KOPT-K1 (cell line): Measurements from ENCODE around the gene PDE6G.

Experiments
- H3K27ac ChIP-seq: fragments of 200-600 bp; sonication (generic); 2 replicates; pipeline ENCODE4 v1.5.1; 2016; ENCODE audit warnings: antibody characterized with exemption, mild to moderate bottlenecking, low read depth, low read length; ENCODE audit not compliant: poor library complexity, severe bottlenecking
- H3K36me3 ChIP-seq: fragments of 200-600 bp; sonication (generic); 2 replicates; pipeline ENCODE4 v1.5.1; 2017; ENCODE audit warnings: antibody characterized with exemption, mild to moderate bottlenecking, low read length, moderate library complexity; ENCODE audit not compliant: insufficient read depth
- H3K9me3 ChIP-seq: fragments of 200-600 bp; sonication (generic); 2 replicates; pipeline ENCODE4 v1.5.1; 2017; ENCODE audit warnings: antibody characterized with exemption, low read length, mild to moderate bottlenecking; ENCODE audit not compliant: insufficient read depth, poor library complexity, severe bottlenecking

Gene PDE6G

DNA sequence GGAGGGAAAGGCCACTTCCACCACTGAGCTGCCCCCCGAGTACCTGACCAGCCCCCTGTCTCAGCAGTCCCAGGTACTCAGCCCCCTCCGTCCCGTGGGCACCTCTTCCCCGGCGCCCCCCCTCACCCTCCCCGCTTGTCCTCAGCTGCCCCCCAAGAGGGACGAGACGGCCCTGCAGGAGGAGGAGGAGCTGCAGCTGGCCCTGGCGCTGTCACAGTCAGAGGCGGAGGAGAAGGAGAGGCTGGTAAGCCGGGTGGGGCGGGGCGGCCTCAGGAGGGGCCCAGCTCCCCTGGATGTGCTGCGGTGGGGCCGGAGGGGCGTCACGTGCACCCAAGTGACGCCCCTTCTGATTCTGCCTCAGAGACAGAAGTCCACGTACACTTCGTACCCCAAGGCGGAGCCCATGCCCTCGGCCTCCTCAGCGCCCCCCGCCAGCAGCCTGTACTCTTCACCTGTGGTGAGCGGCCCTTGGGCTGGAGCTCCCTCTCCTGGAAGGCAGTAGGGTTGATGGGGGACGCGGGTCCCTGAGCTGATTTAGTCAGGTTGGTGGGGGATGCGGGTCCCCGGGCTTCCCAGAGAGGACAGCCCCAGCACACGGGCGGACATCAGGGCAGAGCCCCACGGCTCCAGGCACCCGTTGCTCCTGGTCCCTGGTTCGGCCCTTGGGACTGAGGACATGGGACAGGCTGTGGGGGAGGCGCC, 37.3 kb upstream of the PDE6G start:
- Histone ChIP-seq H3K27ac (no peak overlapping the region), H3K36me3 (peaks cover 100% of the 10 kb centered on the region), H3K9me3 (no peaks in the 10 kb centered on the region)

DNA sequence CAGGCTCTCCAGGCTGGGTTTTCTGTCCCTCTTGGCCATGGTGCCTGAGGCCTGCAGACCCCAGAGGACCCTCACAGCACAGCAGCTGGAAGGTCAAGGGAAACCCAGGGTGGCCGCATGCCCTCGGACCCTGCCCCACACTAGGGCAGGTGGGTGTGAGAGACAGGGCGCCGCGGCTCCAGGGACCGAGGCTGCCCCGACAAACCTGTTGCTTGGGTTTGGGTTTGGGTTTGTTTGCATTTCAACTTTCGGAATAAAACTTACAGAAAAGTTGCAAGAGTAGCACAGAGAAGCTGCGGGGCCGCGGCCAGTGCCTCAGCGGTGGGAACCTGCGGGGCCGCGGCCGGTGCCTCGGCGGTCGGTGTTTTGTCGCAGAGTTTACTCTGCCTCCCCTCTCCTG, 35.3 kb upstream of the PDE6G start:
- Histone ChIP-seq H3K9me3 (no peaks in the 10 kb centered on the region), H3K36me3 (peaks cover 100% of the 10 kb centered on the region), H3K27ac (peak overlapping the region; percentile 54)

DNA sequence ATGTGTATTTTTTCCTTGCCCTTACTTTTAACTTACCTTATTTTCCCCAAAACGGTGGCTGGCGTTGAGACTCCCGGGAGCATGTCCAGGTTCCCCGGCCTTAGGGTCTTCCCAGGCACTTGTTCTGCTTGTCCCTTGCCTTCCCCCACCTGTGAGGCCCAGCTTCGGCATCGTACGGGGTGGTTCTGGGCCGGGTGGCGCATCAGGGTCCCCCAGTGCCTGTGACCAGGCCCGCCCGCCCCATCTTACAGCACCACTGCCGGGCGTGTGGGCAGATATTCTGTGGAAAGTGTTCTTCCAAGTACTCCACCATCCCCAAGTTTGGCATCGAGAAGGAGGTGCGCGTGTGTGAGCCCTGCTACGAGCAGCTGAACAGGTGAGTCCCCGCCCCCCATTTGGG, 34.9 kb upstream of the PDE6G start:
- Histone ChIP-seq H3K36me3 (peaks cover 100% of the 10 kb centered on the region), H3K9me3 (no peaks in the 10 kb centered on the region), H3K27ac (peak overlapping the region; percentile 54)

DNA sequence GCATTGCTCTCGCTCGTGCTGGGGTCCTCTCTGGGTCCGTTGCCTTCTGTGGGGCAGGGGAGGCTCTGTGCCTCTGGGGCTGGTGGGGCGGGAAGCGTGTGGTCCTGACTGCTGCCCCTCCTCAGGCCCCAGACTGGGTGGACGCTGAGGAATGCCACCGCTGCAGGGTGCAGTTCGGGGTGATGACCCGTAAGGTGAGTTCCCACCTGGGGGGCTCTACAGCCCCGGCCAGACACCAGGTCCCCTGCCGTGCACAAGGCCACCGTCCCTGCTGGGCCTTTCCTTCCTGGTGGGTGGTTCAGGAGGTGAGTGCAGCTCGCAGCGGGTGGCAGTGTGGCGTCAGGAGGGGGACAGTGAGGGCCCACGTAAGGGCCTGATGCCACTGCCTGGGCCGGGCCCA, 34.2 kb upstream of the PDE6G start:
- peaks cover 100% of the 10 kb centered on the region for H3K36me3 ChIP-seq
- H3K27ac ChIP-seq, result peak overlapping the region; percentile 54
- H3K9me3 ChIP-seq, result no peaks in the 10 kb centered on the region

DNA sequence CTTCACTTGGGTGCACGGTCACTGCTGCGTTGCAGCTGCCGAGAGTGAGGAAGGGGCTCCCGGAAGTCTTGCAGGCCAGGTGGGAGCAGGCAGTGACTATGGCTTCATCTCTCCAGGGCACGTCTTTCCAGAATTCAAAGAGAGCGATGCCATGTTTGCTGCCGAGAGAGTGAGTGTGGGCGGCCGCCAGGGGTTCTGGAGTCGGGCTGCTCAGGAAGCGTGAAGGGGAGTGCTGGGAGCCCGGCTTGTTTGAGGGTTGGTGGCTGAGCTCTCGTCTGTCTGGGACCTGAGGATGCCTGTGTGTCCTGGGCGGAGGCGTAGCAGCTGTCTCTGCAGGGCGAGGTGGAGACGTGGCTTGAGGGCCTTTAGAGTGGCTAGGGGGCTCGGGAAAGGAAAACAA, 33.7 kb upstream of the PDE6G start:
- Histone ChIP-seq H3K9me3 (no peaks in the 10 kb centered on the region), H3K36me3 (peaks cover 100% of the 10 kb centered on the region), H3K27ac (peak overlapping the region; percentile 54)

DNA sequence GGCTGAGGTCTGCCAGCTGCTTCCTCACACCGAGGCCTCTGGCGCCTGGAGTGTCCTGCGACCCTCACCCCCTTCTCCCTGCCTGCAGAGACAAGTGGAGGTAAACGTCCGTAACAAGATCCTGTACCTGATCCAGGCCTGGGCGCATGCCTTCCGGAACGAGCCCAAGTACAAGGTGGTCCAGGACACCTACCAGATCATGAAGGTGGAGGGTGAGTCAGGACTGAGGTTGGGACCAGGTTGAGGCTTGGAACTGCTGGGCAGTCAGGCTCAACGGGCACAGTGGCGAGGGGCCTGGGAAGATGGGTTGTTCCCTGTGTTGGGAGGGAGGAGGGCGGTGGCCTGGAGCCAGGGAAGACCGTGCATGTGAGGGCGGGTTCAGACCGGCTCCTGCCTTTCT, 32.3 kb upstream of the PDE6G start:
- H3K9me3 ChIP-seq, result no peaks in the 10 kb centered on the region
- H3K36me3 ChIP-seq, result peaks cover 86% of the 10 kb centered on the region
- no peak overlapping the region for H3K27ac ChIP-seq

DNA sequence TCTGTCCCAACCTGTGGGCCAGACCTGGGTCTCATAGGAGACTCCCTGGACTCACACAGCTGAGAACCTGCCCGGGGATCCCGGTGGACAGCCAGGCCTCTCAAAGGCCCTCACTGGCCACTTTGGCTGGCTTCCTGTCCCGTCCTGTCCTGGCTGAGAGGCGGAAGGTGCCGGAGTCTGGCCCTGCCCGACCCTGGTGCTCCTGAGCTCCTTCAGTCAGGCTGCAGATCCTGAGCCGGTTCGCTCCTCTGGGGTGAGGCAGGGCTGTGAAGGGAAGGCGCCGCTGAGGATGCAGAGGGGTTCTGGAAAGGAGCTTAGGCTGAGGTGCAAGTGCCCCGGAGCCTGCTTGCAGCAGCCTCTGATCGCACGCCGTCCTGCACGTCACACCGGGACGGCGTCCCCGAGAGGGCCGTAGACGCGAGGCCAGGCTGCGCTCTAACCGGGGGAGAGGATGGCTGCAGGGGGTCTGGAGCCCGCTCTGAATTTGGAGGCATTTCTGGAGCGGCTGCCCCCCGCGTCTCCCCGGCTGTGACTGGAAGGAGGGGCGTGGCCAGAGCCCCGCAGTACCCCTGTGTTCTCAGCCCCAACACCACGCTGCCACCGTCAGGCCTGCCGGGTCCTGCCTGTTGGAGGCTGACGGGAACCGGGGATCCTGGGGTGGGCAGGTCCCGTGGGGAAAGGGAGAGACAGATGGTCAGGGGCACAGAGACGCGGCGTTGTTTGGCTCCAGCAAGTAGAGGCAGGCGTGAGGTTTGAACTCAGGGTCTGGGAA, 31.6 kb upstream of the PDE6G start:
- H3K36me3 ChIP-seq, result peaks cover 79% of the 10 kb centered on the region
- no peaks in the 10 kb centered on the region for H3K9me3 ChIP-seq
- no peak overlapping the region for H3K27ac ChIP-seq

DNA sequence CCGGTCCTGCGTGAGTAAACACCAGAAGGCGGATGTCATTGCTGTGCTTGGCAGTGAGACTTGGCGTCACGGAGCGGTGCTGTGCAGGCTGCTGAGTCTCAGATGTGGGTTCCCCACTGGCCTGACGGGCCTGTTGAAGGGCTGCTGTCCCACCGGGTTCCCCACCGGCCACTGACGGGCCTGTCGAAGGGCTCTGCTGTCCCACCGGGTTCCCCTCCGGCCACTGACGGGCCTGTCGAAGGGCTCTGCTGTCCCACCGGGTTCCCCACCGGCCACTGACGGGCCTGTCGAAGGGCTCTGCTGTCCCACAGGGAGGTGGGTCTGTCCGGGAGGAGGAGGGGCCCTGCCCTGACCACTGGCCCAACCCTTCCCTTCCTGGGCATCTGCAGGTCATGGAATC, 30.3 kb upstream of the PDE6G start:
- Histone ChIP-seq H3K36me3 (peaks cover 70% of the 10 kb centered on the region), H3K27ac (no peak overlapping the region), H3K9me3 (no peaks in the 10 kb centered on the region)

DNA sequence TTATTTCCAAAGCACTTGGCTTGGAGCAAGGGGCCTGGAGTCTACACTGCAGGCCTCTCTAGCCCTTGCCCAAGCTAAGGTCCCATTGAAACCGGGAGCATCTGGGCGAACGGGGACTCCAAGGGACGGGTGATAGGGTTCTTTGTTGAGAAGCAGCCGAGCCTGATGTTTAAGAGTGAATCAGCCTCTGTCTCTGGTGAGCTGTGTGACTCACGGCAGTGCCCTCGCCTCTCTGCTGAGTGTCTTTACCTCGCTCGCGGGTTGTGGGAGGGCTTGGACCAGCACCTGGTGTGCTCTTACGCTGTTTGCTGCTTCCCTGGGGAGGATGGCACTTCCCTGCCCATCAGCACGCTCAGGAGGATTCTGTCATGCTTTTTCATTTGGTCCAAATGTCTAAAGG, 28.8 kb upstream of the PDE6G start:
- H3K36me3 ChIP-seq, result peaks cover 67% of the 10 kb centered on the region
- no peaks in the 10 kb centered on the region for H3K9me3 ChIP-seq
- H3K27ac ChIP-seq, result peak overlapping the region; percentile 79

DNA sequence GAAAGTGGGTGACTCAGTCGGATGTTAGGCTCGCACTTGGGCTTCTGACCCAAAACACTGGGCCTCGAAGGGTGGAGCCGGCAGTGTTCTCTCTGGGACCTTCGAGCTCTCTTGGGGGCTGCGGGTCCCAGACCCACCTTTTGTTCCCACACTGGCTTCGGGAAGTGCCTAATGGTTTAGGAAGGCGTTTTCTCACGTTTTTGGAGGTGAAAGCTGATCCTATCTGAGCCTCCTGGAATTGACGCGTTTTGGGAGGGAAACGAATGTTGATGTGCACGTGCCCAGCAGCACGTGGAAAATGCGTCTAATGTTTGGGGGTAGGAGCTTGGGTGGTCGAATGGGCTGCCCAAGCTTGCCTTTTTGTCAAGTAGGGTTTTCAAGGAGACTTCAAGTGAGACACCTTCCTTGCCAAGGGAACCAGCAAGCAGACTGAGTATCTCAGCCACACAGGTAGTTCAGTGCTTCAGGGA, 28.1 kb upstream of the PDE6G start:
- Histone ChIP-seq H3K27ac (peak overlapping the region; percentile 79), H3K36me3 (peaks cover 66% of the 10 kb centered on the region), H3K9me3 (no peaks in the 10 kb centered on the region)

DNA sequence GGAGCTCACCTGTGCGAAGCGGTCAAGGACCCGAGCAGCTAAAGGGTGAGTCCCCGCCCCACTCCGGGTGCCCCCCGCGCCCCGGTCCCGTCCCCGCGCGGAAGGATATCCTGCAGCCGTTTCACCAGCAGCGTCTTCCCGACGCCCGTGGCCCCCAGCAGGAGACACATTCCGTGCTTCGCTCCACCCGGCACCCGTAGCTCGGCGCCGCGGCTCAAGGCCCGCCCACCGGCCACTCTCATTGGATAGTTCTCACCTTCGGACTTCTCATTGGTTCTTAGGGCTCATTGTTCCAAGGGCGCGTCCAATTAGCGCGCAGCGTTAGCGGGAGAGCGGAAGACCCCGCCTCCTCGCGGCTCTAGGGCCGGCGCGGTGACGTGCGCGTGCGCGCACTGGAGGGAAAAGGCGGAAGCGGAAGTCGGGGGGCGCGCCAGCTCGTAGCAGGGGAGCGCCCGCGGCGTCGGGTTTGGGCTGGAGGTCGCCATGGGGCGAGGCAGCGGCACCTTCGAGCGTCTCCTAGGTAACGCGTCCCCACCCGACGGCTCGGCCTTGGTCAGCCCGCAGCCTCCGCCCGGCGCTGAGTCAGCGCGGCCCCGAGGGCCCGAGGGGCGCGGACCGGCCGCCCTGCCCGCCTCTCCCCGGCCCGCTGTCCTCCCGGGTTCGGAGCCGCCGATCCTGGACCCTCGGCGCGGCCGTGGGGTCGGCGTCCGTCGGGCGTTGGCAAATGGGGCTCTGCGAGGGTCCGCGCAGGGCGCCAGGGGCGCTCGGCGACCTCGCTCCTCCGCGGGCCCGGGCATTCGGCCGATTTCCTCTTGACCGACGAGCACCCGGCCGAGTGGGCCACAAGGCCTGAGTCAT, 27.5 kb upstream of the PDE6G start, which contains the start of the genes ARL16 and HGS:
TSS of gene ARL16 (minus strand) at position 214 of the 858 bp plus-strand sequence. CDS start at position 170, 44 bp downstream.
TSS of gene HGS (plus strand) at position 428 of the 858 bp plus-strand sequence. CDS start at position 484, 56 bp downstream.
- H3K9me3 ChIP-seq, result no peaks in the 10 kb centered on the region
- peaks cover 64% of the 10 kb centered on the region for H3K36me3 ChIP-seq
- H3K27ac ChIP-seq, result peak within 1 kb of the TSS; percentile 79

DNA sequence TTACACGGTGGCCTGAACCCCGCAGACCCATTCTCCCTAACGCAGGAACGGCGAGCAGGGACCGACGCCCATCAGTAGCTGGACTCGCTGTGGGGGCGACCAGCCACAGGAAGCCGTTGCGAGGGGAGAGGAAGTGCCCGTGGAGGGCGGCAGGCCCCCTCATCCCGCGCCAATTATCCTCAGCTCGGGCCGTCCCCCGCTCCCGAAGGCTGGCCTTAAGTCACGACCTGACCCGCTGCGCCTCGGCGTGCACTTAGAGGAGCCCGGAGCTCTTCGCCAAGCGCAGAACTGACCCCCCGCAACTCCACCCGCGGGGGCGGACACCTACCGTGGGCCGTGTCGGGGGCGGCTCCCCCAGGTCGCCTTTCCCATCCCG, 26.9 kb upstream of the PDE6G start:
- Histone ChIP-seq H3K27ac (peak overlapping the region; percentile 79), H3K9me3 (no peaks in the 10 kb centered on the region), H3K36me3 (peaks cover 57% of the 10 kb centered on the region)

DNA sequence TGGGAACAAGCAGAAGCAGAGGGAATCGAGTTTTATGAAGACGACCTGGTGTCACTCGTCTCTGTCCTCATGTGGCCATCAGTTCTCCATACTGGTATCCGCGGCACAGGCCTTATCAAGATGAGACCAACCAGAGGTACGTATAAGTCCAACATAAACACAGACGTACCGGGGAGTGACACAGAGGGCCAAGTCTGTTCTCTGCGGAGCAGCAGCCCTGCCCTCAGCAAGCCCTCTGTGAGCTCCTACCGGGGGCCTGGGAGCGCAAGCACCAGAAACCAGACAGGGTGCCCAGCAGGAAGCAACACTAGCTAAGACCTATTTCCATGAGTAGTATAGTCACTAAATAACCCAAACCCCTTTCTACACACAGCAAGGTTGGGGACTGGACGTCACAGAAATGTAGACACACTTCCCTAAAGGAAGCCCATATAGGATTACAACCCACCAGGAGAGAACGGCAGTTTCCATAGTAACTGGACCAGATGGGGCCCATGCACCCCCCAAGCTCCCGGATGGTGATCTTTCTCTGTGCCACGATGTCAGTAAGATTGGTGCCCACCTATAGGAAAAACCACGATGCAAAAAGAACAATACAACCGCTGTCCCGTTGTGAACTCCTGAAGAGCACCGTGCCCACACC, 26.3 kb upstream of the PDE6G start:
- peak overlapping the region; percentile 79 for H3K27ac ChIP-seq
- no peaks in the 10 kb centered on the region for H3K9me3 ChIP-seq
- peaks cover 52% of the 10 kb centered on the region for H3K36me3 ChIP-seq

DNA sequence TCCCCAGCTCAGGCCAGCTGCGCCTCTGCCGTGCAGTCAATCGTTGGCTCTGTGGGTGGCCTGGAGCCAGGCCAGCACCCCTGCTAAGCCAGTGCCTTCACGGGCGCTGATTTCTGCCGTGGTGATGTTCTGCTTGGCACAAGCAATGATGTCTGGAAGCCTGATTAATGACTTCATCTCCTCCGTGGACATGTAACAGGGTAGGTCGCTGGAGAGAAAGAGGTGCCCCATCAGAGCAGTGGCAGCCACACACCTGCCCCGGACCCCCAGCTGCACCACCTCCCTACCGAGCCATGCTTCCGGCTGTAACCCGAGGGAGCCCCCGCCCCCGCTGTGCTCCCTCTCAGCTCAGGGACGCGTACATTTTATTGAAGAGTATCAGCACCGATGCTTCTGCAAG, 25.3 kb upstream of the PDE6G start:
- H3K27ac ChIP-seq, result no peak overlapping the region
- H3K36me3 ChIP-seq, result peaks cover 46% of the 10 kb centered on the region
- H3K9me3 ChIP-seq, result no peaks in the 10 kb centered on the region
